ENCODE measurements around the gene TUT1.
"Not testable (repeated sequence)": the region's sequence is repeated elsewhere in the genome, so short reads cannot be mapped to it uniquely, and the experiment has no call there.

The TUT1 gene

DNA sequence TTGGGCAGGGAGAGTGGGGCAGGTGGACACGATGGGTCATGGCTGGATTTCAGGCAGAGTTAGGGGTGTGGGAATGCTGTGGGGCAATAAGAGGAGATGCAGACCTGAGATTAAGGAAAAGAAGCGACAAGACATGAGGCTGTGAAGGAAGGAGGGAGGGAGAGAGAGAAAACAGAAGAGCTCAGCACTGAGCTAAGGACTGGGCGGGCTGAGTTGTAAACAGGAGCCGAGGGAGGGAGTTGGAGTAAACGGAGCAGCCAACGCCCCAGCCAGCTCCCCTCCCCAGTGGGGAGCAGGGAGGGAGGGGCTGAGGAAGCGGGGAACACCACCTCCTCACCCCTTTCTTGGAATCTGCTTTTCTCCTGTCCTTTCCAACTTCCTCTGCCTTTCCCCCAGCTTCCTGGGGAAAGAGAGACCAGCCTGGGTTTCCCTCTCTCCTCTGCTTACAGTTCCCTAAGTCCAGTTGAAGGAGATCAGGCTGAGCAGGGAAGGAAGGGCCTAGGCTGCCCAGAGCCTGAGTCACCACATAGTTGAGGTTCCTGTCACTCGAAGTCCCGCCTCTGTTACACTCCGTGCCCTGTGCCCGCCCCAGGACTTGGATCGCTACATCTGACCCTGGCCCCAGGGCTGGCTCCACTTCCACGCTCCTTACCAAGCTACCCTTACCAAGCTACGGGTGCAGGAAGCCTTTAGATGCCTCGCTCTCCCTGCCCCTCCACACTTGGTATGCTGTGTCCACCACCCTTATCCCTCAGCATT is 38.1 kb downstream of the TUT1 start:
- peaks cover 70% of the 10 kb centered on the region for H3K4me1 ChIP-seq (ENCODE audit: insufficient read depth, poor library complexity, severe bottlenecking)
- no peak overlapping the region for H3K4me3 ChIP-seq (ENCODE audit: severe bottlenecking)
- no peaks in the 10 kb centered on the region for H3K9me3 ChIP-seq (ENCODE audit: severe bottlenecking)
- H3K27ac ChIP-seq (ENCODE audit: poor library complexity, severe bottlenecking) = peak overlapping the region; percentile 100
- peaks cover 9% of the 10 kb centered on the region for H3K36me3 ChIP-seq (ENCODE audit: low read depth)
- DNase-seq (ENCODE audit: low spot score) (peak; percentile 92), ATAC-seq (ENCODE audit: low read depth) (peak; percentile 75)
- H3K27me3 ChIP-seq (ENCODE audit: insufficient read depth, poor library complexity, severe bottlenecking) = no peaks in the 10 kb centered on the region
- TF ChIP-seq, protein P1, sequence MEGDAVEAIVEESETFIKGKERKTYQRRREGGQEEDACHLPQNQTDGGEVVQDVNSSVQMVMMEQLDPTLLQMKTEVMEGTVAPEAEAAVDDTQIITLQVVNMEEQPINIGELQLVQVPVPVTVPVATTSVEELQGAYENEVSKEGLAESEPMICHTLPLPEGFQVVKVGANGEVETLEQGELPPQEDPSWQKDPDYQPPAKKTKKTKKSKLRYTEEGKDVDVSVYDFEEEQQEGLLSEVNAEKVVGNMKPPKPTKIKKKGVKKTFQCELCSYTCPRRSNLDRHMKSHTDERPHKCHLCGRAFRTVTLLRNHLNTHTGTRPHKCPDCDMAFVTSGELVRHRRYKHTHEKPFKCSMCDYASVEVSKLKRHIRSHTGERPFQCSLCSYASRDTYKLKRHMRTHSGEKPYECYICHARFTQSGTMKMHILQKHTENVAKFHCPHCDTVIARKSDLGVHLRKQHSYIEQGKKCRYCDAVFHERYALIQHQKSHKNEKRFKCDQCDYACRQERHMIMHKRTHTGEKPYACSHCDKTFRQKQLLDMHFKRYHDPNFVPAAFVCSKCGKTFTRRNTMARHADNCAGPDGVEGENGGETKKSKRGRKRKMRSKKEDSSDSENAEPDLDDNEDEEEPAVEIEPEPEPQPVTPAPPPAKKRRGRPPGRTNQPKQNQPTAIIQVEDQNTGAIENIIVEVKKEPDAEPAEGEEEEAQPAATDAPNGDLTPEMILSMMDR (IDR thresholded peaks at IDR 0.05; ENCODE audit: poor library complexity, severe bottlenecking) = no peak

- Histone ChIP-seq H3K9me3 (ENCODE audit: severe bottlenecking) (no peaks in the 10 kb centered on the region), H3K27ac (ENCODE audit: poor library complexity, severe bottlenecking) (peak overlapping the region; percentile 100), H3K4me3 (ENCODE audit: severe bottlenecking) (no peak overlapping the region), H3K27me3 (ENCODE audit: insufficient read depth, poor library complexity, severe bottlenecking) (no peaks in the 10 kb centered on the region), H3K36me3 (ENCODE audit: low read depth) (peaks cover 6% of the 10 kb centered on the region; the same call in 1 of the 2 replicates), H3K4me1 (ENCODE audit: insufficient read depth, poor library complexity, severe bottlenecking) (peaks cover 72% of the 10 kb centered on the region)
- DNase-seq (ENCODE audit: low spot score) (no peak), ATAC-seq (ENCODE audit: low read depth) (no peak)
- TF ChIP-seq, protein P1 (IDR thresholded peaks at IDR 0.05; ENCODE audit: poor library complexity, severe bottlenecking) = no peak
These were observed 38.7 kb downstream of the TUT1 start for GRCh38 chr11:62552485-62553079.

DNA sequence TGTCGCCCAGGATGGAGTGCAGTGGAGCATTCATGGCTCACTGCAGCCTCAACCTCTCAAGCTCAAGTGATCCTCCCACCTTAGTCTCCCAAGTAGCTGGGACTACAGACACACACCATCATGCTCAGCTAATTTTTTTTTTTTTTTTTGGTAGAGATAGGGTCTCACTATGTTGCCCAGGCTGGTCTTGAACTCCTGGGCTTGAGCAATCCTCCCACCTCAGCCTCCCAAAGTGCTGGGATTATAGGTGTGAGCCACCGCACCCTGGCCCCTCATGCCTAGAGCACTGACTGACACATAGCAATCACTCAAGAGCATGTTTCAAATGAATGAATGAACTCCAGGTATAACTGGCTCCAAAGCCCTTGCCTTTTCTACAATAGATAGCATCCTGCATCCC is 40.8 kb downstream of the TUT1 start:
- ATAC-seq (ENCODE audit: low read depth); H3K9me3 ChIP-seq (ENCODE audit: severe bottlenecking); H3K36me3 ChIP-seq (ENCODE audit: low read depth); H3K27me3 ChIP-seq (ENCODE audit: insufficient read depth, poor library complexity, severe bottlenecking); H3K27ac ChIP-seq (ENCODE audit: poor library complexity, severe bottlenecking); H3K4me3 ChIP-seq (ENCODE audit: severe bottlenecking); DNase-seq (ENCODE audit: low spot score): not testable (repeated sequence)
- H3K4me1 ChIP-seq (ENCODE audit: insufficient read depth, poor library complexity, severe bottlenecking) = peaks cover 54% of the 10 kb centered on the region

GRCh38 chr11:62548545-62549335 is 42.6 kb downstream of the TUT1 start:
- peaks cover 21% of the 10 kb centered on the region for H3K36me3 ChIP-seq (ENCODE audit: low read depth)
- DNase-seq (ENCODE audit: low spot score) (no peak), ATAC-seq (ENCODE audit: low read depth) (no peak)
- no peaks in the 10 kb centered on the region for H3K9me3 ChIP-seq (ENCODE audit: severe bottlenecking)
- peak overlapping the region; percentile 97 for H3K27ac ChIP-seq (ENCODE audit: poor library complexity, severe bottlenecking)
- H3K4me1 ChIP-seq (ENCODE audit: insufficient read depth, poor library complexity, severe bottlenecking) = peaks cover 37% of the 10 kb centered on the region
- no peak overlapping the region for H3K4me3 ChIP-seq (ENCODE audit: severe bottlenecking)
- TF ChIP-seq, protein P1 (IDR thresholded peaks at IDR 0.05; ENCODE audit: poor library complexity, severe bottlenecking) = no peak
- H3K27me3 ChIP-seq (ENCODE audit: insufficient read depth, poor library complexity, severe bottlenecking) = no peaks in the 10 kb centered on the region

DNA sequence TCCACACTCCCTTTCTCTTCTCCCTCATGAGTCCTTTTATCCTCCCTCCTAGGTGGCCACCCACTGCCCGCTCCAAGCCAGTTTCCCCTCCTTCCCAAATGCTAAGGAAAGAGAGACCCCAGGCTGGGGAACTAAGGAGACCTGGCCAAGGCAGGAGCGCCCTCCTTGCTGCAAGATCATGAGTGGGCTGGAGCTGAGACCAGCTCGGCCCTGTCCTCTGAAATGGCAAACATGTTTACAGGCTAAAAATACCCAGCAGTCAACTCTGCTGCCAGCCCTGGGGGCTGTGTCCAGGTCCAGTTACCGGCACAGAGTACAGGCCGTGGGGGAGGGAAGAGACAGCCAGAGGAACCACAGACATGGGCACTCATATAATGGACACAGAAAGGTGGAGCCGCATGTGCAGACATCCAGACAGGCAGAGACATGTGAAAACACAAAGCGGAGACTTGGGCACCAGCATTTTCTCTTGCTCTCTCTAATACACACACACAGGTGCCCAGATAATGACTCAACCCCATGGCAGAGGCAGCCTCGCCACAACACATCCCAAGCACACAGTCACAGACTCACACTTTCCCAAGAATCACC is 43.5 kb downstream of the TUT1 start:
- Histone ChIP-seq H3K4me1 (ENCODE audit: insufficient read depth, poor library complexity, severe bottlenecking) (peaks cover 30% of the 10 kb centered on the region), H3K4me3 (ENCODE audit: severe bottlenecking) (peak overlapping the region; percentile 84), H3K36me3 (ENCODE audit: low read depth) (peaks cover 29% of the 10 kb centered on the region), H3K27ac (ENCODE audit: poor library complexity, severe bottlenecking) (peak overlapping the region; percentile 97), H3K9me3 (ENCODE audit: severe bottlenecking) (no peaks in the 10 kb centered on the region), H3K27me3 (ENCODE audit: insufficient read depth, poor library complexity, severe bottlenecking) (no peaks in the 10 kb centered on the region)
- TF ChIP-seq, protein P1 (IDR thresholded peaks at IDR 0.05; ENCODE audit: poor library complexity, severe bottlenecking) = no peak
- ATAC-seq (ENCODE audit: low read depth) (peak; percentile 48), DNase-seq (ENCODE audit: low spot score) (peak; percentile 89)
